Activated naive CD4-positive, alpha-beta T cell treated with Interleukin-2 at 50 U/mL for 16 hours (primary cell): ENCODE results near the gene SPEM1.
A peak's percentile ranks its signal among the peaks of the same experiment; 100 is the strongest.

ENCODE experiments used
- DNase-seq: peaks from one replicate; pipeline ENCODE4 v3.0.0-alpha.2; 2020

SPEM1 gene

DNA sequence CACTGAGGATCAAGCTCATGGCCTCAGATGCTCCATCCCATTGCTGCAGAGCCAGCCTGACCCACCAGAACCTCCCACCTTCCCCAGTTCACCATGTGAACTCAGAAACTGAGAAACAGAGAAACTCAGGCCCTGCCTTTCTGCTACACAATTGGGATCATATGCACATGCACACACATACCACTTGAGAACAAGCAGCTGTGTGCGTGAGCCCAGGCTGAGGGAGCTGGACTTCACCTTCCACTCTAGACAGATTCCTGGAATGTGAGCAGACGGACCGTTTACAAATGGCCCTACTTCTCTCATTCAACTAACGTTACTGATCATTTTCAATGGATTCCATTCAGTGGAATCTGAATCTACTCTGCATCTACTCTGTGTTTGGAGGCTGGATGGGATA, 3.6 kb downstream of the SPEM1 start:
- no peak for DNase-seq

DNA sequence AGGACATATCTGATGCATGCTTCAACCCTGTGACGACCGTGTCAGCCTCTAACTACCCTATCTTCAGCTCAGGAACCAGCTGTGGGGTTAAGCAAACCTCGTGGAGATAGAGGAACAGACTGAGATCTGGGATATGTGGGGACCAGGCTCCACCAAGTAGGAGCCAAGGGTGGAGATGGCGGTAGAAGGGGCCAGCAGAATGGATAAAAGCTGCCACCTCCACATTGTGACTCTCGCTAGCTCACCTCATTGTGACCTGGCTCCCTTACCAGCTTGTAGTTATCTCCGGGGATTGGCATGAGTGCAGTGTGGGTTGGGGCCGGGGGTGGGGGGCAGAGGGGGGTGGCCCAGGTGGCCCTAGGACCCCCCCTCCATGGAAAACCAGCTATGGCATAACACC, 5.2 kb downstream of the SPEM1 start, which contains the start of gene SPEM2:
TSS of gene SPEM2 (plus strand) at position 301 of the 400 bp plus-strand sequence. CDS start at position 374, 73 bp downstream.
- no peak for DNase-seq

- no peak for DNase-seq
These were observed 5.6 kb downstream of the SPEM1 start for GRCh38 chr17:7425756-7426155.

GRCh38 chr17:7426203-7426863, 6.2 kb downstream of the SPEM1 start:
- no peak for DNase-seq

- no peak for DNase-seq
These were observed 6.9 kb downstream of the SPEM1 start for GRCh38 chr17:7426896-7427489.

DNA sequence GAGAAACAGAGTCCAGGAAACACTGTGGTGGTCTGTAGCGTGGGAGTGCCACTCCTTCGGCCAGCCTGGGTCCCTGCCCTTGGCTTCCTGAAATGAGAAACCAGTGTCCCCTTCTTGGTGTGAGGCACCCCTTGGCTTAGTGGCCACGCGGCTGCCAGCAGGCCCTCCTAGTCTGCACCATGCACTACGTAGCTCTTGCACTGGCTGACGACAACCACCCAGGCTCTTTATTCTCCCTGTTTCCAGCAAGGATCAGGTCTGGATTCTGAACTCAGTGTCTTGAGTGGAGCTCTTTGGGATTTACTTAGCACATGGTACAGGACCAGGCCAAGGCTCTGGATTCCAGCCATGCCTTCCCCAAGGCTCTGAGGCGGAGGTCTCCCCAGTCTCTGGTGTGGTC, 7.4 kb downstream of the SPEM1 start:
- no peak for DNase-seq

DNA sequence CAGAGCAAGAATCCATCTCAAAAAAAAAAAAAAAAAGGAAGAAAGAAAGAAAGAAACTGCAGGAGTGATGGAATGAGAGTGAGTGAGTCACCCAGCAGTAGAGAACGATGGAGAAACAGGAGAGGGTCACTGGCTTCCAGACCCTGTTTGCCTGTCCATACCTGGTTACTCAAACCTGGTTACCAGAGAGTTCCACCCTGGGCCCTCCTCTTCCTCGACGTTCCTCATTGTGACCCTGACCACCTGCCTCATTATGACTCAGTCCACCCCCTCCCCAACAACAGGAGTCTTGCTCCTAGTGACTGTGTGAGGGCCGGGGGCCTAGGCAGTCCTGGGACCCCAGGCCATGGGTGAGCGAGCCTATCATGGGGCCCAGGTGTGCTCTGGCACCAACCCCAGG, 8.4 kb downstream of the SPEM1 start, which contains the start of gene SPEM3:
TSS of gene SPEM3 (plus strand) at position 301 of the 400 bp plus-strand sequence. CDS start at position 347, 46 bp downstream.
- DNase-seq: no peak

DNA sequence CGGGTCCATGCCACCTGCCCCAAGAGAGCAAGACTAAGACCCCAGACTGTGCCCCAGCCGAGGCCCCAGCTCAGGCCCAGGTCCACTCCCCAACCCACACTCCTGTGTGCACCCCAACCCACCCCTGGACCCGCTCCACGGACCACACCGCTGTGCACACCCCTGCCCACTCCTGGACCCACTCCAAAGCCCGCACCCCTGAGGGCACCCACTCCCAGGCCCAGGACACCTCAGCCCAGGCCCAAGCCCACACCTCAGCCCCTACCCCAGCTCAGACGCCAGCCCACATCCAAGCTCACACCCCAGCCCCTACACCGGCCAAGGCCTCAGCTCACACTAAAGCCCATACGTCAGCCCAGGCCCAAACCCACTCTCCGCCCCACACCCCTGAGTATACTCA, 9.6 kb downstream of the SPEM1 start:
- no peak for DNase-seq

DNA sequence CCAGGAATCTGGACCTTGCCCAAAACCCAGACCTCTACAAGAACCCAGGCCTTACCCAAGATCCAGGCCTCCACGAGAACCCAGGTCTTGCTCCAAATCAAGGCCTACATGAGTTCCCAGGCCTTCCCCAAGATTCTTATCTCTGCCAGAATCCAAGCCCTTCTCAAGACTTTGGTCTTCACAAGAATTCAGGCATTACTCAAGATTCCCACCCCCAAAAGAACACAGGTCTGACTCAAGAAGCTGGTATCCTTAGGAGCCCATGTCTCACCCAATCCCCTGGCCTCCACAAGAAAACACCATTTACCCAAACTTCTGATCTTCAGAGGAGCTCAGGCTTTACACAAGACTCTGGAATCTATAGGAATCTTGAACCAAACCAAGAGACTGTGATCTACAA, 11.1 kb downstream of the SPEM1 start:
- no peak for DNase-seq

DNA sequence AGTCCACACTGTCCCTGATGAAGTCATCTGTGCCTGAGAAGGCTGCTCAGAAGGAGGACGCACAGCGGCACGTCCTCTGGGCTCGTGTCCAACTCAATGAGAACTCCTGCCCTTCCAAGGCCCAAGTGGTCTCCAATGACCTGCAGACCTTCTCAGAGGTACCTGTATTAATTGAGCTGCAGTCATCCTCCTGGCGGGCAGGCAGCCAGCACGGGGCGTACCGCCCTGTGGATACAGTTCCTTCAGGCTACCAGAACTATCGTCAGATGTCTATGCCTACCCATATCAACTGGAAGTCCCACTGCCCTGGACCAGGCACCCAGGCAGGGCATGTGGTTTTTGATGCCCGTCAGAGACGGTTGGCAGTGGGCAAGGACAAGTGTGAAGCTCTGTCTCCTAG, 12.2 kb downstream of the SPEM1 start:
- DNase-seq: no peak

- peak; percentile 62 for DNase-seq
These were observed 15.8 kb downstream of the SPEM1 start for GRCh38 chr17:7435676-7436555.

DNA sequence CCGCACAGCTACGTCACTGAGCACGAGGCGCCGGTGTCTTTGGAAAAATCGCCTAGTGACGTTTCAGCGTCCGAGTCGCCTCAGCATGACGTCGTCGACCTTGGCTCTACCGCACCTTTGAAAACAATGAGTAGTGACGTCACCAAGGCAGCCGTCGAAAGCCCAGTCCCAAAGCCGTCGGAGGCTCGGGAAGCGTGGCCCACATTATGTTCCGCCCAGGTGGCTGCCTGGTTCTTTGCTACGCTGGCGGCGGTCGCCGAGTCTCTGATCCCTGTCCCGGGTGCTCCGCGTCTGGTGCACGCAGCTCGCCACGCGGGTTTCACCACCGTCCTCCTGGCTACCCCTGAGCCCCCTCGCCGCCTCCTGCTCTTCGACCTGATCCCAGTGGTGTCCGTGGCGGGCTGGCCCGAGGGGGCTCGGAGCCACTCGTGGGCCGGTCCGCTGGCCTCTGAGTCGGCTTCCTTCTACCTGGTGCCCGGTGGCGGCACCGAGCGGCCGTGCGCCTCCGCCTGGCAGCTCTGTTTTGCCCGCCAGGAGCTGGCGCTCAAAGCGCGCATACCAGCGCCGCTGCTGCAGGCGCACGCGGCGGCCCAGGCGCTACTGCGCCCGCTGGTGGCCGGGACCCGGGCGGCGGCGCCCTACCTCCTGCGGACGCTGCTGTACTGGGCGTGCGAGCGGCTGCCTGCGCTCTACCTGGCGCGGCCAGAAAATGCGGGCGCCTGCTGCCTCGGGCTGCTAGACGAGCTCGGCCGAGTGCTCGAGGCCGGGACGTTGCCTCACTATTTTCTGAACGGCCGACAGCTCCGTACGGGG, 16.6 kb downstream of the SPEM1 start:
- DNase-seq: peak; percentile 82

DNA sequence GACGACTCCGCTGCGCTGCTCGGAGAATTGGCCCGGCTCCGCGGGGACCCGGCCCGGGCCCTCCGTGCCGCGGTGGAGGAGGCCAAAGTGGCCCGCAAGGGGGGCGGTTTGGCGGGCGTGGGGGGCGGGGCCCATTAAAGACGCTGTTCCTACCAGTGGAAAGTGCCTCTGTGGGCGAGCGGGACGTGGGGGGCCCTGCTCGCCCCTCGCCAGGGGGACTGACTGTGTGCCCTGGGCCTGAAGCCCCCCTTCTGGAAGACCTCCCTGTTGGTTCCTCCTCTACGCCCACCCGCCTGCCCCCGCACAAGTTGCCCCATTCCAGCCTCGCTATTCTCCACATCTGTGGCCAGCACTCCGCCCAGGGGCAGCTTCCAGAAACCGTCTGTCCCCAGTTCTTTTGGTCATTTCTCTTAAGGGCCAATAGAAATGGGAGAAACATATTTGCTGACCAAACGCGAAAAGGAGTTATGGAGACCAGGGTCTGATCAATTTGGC, 17.3 kb downstream of the SPEM1 start:
- DNase-seq: no peak

DNA sequence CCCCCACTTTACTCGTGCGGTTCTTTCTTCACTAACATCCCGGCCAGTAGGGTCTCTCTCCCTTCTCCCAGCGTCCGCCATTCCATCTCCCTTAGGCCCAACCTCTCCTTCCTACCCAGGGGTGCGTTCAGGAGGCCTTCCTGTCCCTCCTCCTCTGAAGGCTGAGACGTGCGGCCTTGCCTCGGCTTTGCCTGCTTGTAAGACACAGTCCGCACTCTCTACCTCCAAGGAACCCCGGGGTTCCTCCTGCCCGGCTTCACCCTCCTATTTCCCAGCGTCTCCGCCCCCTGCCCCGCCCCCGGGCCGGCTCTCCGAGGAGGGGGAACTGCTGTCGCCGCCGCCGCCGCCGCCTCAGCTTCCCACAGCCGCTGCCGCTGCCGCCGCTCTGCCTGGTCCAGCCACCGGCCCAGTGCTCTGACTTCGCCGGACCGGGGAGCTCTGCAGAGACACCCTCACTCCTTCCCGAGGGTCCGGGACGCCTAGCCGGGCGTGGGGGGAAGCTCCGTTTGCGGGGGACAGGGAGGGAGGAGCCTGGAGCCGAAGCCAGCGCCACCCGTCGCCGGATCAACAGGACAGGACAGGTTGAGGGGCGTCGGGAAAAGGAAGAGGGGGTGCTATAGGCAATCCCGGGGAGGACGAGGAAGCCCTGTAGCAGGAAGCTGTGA, 18.0 kb downstream of the SPEM1 start:
- peak; percentile 58 for DNase-seq

DNA sequence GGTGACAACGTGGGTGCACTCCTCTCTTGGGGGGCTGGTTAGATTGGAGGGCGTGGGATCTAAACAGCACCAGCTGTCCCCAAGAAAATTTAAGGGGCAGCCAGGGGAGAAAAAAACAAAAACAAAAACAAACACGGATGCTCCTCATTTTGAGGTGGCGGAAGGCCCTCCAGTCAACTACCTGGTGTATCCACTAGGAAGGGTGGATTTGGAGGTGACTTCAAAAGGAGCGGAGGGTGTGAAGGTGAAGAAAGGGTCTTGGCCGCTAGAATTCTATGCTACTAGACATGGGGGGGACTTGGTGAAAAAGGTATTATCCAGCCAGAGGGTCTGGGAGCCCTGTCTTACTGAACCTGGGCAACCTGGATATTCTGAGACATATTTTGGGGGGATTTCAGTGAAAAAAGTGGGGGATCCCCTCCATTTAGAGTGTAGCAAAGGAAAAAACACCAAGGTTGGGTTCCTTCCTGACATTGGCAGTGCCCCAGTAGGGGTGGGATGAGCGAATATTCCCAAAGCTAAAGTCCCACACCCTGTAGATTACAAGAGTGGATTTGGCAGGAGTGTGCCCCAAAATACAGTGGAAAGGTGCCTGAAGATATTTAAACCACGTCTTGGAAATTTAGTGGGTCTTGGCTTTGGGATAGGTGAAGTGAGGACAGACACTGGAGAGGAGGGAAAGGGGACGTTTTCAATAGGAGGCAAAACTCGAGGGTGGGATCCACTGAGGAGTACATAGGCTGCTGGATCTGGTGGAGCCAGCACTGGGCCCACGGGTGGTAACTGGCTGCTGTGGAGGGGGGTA, 18.7 kb downstream of the SPEM1 start:
- no peak for DNase-seq

DNA sequence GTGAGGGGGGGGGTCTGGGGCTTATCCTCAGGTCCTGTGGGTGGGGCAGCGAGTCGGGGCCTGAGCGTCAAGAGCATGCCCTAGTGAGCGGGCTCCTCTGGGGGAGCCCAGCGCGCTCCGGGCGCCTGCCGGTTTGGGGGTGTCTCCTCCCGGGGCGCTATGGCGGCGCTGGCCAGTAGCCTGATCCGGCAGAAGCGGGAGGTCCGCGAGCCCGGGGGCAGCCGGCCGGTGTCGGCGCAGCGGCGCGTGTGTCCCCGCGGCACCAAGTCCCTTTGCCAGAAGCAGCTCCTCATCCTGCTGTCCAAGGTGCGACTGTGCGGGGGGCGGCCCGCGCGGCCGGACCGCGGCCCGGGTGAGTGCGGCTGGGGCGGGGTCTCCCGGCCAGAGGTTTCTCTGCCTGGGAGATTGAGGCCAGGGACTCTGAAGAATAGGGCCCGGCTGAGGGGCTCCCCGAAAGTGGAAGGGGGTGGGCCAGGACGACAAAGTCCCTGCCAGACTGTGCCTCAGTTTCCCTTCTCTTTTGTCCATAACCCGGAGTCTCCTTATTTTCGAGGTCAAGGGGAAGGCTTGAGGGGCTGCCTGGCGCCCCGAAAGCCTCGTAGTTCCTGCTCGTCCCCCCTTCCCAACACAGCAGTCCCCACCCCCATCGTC, 19.5 kb downstream of the SPEM1 start, which contains the start of gene FGF11:
TSS of gene FGF11 (plus strand) at position 51 of the 651 bp plus-strand sequence. CDS start at position 160, 109 bp downstream.
- DNase-seq: no peak

DNA sequence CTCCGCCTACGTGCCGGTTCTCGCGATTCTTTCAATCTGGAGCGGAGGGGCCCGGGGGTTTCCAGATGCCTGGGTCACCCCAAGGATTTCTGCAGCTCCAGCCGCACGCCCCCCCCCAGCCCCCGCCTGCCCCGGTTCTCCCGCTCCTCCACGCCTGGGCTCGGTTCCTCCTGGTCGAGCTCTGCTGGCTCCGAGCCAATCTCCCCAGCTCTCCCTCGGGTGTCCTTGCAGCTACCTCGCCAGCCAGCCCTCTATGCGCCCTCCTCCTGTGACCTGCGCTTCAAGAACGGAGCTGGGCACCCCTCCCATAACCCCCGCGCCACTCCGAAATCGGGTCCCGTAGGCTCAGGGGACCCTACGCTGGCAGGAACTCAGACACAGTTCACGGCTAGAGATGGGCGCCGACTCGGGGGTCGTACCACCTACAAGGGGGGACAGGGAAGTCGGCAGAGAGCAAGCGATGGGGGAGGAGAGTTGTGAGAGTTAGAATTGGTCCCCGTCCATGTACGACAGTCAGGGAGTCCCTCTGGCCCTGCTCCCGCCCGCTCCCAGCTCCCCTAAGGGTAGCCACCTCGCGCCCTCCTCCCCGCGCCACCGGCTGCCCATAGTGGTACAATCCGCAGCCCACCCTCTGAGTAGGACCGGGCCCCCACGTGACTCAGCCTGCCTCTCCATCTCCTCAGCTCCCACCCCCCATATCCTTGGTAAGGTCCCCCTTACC, 20.1 kb downstream of the SPEM1 start:
- peak; percentile 18 for DNase-seq

- DNase-seq: peak; percentile 23
These were observed 20.7 kb downstream of the SPEM1 start for GRCh38 chr17:7440834-7441195.

DNA sequence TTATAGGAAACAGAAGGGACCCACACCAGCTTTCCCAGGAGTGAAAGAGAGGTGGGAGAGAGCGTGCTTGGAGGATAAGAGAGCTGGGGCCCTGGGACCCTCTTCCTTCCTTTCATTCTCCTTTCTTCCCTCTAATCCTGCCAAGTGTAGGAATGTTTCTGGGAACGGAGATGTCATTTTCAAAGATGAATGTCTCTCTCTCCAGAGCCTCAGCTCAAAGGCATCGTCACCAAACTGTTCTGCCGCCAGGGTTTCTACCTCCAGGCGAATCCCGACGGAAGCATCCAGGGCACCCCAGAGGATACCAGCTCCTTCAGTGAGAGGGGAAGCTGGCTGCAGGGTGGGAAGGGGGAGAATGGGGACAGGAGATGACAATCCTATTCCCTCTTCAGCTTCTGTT, 21.1 kb downstream of the SPEM1 start:
- DNase-seq: no peak

- DNase-seq: no peak
These were observed 22.0 kb downstream of the SPEM1 start for GRCh38 chr17:7442142-7442541.
